Endometrial microvascular endothelial cells (primary cell): ENCODE results near the gene C1S. TPM values are rescaled to one million over a fixed set of nuclear protein-coding genes. Genes with fewer than 3 reads are reported as not detected.

Experiments used
- in situ Hi-C: cut with HindIII; loops from 2 replicates; pipeline ENCODE4 v1.10.0; 2017; ENCODE audit warnings: low sequenced_read_pairs, low pct_unique_long_range_greater_than_20kb; ENCODE audit errors: inconsistent ontology term
- total RNA-seq: library from RNA; depleted of rRNA; stranded (reverse); fragments of >200 nt; gene quantifications from one replicate; pipeline ENCODE4 v1.2.3, GENCODE V29; 2015; ENCODE audit errors: inconsistent ontology term

The C1S gene
- total RNA-seq, 1 donor from 2014 or later: not detected

DNA sequence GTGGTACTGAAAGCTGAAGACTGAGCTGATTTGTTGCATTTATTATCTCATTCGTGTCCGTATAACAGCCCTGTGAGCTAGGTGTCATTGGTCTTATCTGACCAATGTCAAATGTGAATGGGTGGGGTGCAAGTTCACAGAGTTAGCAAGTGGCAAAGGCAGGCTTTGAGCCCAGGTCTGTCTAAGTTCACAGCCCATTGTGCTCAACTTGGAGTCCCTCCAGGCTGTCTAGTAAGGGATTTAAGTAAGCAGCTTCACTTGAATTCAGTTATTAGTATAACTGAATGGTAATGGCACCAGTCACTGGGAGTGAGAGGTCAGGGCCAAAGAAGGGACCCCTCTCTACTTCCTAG, 8.5 kb downstream of the C1S start:
- in situ Hi-C loops: no loop called here

DNA sequence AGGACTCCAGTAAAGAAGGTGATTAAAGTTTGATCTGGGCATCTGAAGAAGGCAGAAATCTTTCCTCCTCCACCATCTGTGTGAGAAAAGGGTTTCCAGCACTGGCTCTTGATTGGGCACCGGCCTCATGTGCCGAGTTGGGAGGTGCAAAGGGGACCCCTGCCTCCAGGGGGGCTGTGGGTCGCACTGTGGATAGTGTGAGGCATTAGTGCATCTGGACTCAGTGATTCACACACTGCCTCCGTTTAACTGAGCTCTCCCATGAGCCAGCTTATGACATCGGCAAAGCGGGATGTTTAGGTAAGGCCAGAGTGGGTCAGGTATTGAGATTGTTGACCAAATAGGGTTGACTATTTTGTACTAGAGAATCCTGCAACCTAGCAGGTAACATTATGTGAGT, 8.9 kb downstream of the C1S start:
- in situ Hi-C loops: no loop called here

DNA sequence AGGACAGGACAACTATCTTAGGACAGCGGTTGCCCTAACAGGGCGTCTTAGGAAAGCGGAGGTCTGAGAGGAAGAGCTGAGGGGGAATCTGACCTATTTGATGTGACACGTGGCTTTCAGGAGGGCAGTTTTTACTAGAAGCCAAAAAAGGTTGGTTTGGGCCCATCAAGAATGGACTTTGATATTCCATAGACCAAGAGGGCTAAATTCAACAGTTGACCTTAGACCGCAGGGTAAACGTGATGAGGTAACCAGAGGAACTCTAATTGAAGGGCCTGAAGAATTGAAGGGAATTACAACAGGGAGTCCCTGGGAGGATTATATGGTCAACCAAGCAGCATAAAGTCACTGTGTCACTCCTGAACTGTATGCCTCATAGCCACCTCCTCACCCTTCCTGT, 11.5 kb downstream of the C1S start:
- in situ Hi-C loops: no loop called here

DNA sequence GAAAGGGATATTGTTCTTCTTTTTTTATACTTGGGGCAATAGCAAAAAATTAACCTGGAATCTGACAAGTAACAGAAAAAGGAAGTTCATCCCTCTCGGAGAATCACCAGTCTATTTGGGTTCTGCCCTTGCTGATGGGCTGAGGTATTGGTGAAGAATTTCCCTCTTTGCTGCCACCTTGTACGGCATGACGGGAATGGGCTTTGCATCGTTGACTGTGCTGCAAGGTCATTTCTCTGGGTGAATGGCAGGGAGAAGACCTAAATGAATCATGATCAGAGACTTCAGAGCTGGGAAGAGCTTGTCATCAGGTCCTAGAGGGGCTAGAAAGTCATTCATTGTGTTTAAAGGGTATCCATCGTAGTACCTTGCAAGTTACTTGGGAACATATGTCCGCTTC, 12.0 kb downstream of the C1S start:
- in situ Hi-C loops: no loop called here

DNA sequence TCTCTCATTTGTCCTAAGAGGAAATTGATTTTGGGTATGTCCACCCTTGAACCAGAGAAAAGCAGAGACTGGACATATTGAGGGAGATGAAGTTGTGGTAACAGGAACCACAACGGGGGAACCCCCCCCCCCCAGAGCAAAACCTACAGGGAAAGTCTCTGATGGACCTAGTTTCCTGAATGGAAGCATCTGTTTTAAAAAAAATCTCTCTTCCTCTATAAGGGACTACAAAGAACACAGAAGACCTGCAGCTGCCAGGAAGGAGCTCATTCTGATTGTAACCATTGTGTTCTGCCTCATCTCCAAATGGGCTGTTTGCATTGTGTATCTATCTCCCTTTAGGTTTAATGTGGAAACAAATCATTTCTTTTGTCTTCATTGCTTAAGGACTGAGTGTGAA, 13.4 kb downstream of the C1S start:
- in situ Hi-C loops: no loop called here

DNA sequence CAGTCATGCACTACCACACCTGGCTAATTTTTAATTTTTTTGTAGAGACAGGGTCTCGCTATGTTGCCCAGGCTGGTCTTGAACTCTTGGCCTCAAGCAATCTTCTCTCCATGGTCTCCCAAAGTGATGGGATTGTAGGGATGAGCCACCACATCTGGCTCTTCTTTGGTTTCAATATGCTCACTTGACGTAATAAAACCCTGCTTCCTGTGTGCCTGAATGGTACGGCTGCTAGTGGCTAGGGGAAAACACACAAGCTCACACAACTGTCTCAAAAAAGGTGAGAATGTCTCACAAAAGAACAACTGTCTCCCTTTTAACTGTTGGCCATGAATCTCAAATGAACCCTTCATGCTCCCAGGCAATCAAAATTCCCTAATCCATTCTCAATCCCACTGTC, 15.0 kb downstream of the C1S start:
- in situ Hi-C loops: no loop called here

DNA sequence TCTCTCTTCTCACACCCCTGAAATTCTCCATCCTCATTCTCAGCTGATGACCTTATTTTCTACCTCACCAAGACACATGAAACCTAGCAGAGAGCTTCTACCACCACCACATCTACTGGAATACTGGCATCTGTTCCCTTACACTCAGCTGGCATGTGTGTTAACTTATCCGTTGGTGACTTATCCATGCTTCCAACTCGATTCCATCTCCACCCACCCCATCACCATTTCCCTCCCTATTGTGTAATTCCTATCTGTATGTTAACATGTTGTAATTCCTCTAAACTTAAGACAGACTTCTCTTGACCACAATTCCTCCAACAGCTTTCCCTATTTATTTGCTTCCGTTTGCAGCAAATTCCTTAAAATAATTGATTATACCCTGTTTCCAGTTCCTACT, 15.4 kb downstream of the C1S start:
- in situ Hi-C loops: no loop called here

DNA sequence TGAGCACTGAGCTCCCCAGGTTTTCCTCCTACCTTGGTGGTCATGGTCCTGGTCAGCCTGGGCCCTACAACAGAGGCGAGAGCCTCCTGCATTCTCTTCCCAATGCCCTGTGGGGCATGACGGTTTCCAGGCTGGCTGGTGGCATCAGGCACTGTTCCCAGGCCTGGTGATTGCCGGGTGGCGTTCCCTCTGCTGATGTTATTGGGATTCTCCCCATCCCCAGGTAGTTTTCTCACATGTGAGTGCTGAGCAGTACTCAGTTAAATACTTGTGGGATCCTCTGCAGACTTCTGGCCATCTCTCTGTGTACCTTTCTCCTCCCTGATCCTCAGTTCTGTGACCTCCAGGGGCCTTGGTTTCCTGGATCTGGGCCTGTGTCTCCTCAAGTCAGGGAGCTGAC, 16.0 kb downstream of the C1S start:
- in situ Hi-C loops: no loop called here

DNA sequence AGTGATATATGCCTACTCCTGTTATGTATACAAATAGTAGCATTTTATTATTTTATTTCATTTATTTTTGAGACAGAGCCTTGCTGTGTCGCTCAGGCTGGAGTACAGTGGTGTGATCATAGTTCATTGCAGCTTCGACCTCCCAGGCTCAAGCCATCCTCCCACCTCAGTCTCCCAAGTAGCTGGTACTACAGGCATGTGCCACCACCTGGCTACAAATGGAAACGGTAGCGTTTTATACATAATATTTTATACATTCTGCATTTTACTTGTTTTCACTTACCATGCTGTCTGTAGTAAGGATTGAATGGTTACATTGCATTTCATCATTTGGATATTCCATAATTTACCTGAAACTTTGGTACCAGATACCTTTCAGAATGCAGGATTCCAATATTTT, 17.6 kb downstream of the C1S start:
- in situ Hi-C loops: no loop called here

DNA sequence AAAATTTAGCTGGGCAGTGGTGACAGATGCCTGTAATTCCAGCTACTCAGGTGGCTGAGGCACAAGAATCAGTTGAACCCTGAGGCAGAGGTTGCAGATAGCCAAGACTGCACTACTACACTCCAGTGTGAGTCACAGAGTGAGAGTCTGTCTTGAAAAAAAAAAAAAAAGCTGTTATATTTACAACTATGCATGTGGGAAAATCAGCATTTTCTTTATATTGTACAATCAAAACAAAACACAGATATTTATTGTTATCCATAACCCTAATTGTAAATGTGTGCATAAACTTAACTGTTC, 19.3 kb downstream of the C1S start:
- in situ Hi-C loops: no loop called here

DNA sequence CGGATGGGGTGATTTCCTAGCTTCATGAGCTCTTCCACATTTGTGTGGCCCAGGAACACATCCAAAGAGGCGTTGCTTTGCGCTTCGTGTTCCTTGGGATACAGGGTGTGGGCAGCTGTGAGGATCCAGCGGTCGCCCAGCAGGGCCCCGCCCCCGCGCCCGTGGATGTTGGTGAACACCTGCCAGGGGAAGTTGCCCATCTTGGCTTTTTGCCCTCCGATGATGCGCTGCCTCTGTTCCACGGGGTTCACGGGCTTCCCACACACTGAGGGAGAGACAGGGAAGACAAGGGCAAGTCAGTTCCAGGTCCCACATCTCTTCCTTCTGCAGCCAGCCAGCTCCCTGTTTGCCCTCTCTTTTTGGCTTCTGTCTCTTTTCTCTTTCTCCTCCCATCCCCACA, 20.5 kb downstream of the C1S start:
- in situ Hi-C loops: no loop called here

DNA sequence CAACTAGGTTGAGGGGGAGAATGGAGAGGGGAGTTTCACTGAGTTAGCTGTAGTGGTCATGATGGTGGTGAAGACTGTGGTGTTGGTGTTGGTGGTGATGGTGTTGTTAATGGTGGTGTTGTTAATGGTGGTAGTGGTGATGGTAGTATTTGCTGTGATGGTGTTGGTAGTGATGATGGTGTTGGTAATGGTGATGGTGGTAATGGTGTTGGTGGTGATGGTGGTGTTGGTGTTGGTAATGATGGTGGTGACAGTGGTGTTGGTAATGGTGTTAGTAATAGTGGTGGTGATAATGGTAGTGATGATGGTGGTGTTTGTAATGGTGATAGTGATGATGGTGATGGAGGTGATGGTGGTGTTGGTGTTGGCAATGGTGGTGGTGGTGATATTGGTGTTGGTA, 22.6 kb downstream of the C1S start:
- in situ Hi-C loops: no loop called here

DNA sequence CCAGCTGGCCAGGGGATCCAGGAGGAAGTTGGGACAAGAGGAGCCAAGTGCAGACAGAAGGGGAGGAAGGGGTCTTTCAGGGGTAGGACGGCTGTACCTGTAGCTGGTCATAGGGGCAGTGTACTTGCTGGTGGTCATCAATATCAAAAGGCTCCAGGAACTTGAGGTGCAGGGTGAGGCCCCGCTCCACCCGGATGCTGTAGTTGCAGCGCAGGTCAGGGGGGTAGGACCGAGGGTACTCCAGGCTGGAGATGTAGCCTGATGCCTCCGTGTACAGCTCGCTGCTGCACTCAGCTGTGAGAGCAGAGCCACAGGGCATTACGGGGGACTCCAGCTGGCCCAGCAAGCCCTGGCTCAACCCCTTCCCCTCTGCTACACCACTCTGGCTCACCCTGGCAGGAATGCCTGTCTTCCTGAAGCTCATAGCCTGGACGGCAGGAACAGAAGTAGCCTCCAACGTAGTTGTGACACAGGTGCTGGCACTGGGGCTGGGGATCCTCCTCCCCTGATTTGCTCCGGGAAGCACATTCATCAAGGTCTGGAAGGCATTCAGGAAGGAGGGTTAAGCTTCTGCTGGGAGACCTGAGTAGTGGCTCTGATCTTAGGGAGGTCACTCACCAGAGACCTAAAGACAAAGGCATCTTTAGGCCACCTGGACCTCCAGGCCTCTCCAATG, 28.8 kb downstream of the C1S start:
- in situ Hi-C loops: no loop called here

DNA sequence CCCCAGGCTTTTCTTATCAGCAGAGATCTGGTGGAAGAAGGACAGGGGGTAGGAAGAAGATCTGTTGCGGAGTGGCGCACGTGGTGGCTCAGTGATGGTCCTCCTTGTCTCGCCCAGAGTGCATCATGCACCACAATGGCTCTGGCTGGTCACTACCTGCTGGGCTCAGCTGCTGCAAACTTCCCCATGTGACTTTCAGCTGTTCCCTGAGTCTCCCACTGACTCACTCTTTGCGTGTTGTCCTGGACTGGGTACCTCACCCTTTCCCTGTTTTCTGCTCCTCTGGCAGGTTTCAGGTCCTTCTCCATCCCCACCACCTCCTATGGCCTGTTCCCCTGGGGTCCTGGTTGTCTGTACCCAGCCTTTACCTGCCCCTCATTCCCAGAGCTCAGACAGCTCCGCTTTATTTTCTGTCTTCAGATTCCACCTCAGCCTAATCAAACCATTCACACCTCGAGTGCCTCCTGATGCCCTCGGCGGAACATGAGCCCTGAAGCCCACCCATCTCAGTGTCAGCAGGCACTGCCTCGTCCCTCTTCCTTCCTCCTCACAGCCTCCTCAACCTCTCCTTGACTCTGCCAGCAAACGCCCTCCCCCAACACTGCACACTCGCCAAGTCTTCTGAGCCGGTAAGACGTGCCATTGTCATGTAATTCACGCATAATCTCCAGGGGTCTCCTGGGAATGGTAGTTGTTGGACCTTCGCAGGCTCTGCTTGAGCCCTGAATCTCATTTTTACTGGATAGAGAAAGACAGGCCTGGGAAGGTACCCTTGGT, 29.9 kb downstream of the C1S start:
- in situ Hi-C loops: no loop called here

DNA sequence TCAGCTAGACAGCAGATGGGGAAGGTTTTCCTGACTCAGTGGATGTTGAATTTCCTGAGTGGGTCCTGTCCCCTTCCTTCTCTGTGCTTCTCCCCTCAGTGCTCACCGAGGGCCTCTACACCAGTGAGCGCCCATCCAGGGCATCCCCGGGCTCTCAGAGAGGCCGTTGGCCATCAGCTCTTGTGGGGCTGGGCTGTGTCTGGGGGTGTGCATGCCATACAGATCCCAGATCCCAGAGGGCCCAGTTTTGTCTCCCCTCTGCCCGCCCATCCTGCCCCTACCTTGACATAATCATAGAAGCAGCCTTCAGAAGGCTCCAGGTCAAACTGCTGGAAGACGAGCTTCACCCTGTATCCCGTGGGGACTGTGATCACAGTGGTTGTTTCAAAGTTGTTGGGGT, 30.7 kb downstream of the C1S start:
- in situ Hi-C loops: no loop called here

DNA sequence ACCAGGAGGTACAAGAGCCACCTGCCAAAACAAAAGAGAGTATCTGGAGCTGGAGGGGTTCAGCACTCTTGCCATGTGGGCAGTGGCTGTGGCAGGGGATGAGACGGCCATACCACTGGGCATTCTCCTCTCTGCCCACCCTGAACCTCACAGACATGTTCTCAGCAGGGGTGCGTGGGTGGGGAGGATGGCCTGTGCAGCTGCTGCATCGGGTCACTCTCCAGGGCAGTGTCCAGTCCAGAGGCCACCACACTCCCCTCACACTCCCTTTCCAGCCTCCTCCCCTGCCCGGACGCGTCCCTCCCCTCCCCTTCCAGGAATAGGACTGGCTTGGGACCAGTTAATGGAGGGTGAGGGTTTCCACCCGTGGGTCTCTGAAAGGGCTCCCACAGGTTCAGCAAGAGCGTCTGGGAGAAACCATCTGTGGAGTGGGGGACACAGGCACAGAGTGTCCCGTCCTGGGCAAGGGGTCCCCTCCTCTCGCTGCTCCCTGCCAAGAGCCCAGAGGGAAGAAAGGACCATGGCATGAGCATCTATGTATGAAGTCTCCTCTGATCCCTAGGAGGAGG, 31.2 kb downstream of the C1S start:
- in situ Hi-C loops: no loop called here

DNA sequence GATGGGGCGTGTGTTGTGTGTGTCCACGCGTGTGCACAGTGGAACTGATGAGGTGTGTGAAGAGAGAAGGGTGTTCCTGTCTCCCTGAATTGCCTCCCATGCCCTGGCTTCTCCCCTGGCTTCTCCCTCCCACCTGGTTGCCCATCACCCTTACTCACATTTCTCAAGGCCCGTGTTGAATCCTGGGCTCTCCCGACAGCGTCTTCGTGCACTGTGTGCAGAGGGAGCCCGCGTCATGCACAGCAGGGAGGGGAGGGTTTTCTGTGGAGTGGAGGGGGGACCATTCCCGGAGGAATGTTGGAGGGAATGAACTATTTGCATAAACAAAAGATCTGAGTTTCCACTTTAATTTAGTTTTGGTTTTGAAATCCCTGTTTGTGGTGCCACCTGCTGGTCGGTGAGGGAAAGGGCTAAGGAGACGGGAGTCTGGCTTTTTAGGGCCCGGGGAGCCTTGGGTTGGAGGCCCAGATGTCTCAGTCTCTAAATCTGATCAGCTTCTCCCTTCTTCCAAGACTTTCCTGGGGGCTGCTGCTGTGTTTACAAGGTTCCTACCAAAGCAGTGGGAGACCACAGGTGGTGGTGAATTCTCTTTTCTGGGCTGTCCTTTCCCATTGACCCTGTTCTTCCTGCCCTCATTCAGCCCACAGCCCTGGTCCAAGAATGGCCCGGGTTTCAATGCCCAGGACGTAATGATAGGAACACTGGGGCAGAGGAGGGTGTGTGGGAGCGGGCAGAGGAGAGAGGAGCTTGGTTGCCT, 31.9 kb downstream of the C1S start, which contains the start of gene C1R:
Gene C1R, minus strand, starts transcription at position 217 of the 757 bp plus-strand sequence. Its CDS starts 57 bp downstream, at position 160.
- in situ Hi-C loops: no loop called here

DNA sequence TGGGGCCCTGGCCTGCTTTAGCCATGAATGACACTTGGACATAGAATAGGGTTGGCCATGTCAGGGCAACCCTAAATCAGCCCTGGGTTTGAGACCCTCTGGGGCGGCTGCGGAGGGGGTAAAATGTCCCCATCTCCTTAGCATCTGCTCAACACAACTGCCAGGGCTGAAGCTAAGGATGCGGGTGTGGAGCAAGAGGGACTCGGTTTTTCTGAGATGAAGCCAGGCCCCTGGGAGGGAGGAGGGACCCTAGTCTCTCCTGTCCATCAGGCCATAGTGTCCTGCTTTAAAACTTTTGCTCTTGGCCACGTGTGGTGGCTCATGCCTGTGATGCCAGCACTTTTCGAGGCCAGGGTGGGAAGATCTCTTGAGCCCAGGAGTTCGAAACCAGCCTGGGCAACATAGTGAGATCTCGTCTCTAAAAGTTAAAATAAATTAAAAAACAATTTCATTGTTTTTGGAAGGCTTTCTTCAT, 32.5 kb downstream of the C1S start:
- in situ Hi-C loops: no loop called here

DNA sequence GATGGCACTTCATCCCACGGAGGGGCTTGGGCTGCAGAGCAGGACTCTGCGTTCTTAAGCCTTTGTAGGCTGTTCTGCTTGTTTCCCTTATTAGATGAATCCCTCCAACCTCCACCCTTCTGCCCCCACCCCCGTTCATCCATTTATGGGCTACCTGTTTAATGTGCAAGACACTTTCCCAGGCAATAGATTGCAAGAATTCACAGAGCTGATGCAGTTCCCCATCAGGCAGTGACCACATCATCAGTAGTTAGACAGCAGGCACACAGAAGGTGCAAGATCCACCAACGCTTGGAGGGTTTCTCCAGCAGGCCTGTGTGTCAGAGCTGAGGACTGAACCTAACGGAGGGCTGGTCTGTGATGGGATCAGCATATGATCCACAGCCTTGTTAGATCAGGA, 33.0 kb downstream of the C1S start:
- in situ Hi-C loops: no loop called here

DNA sequence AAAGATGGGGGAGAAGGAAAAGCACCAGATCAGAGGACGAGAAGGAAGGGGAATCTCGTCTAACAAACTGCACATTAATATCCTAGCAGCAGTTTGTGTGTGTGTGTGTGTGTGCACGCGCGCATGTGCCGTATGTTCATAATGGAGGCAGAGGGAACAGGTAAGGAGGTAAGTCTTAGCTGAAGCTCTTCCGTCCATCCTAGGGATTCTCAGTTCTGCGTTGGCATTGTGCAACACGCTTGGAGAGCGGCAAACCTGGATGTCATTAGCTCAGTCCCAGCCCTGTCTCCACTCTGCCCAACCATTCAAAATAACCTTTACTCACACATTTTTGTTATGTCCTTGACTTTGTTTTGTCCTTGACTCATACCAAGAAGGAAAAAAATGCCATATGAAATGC, 33.4 kb downstream of the C1S start:
- in situ Hi-C loops: no loop called here
